B cell (primary cell): ENCODE results near the gene PACSIN1.

Experiments
- EZH2 ChIP-seq: IDR thresholded peaks from 2 replicates; pipeline ENCODE4 v1.6.1; 2012; ENCODE audit warnings: borderline replicate concordance, low read depth, mild to moderate bottlenecking, moderate library complexity, low read length; ENCODE audit not compliant: insufficient read depth, poor library complexity, severe bottlenecking
- TF ChIP-seq, protein P1 (sequence below): fragments of 200-600 bp; IDR thresholded peaks from one replicate; pipeline ENCODE4 v1.8.0; 2022; ENCODE audit warnings: antibody characterized with exemption, mild to moderate bottlenecking

DNA sequence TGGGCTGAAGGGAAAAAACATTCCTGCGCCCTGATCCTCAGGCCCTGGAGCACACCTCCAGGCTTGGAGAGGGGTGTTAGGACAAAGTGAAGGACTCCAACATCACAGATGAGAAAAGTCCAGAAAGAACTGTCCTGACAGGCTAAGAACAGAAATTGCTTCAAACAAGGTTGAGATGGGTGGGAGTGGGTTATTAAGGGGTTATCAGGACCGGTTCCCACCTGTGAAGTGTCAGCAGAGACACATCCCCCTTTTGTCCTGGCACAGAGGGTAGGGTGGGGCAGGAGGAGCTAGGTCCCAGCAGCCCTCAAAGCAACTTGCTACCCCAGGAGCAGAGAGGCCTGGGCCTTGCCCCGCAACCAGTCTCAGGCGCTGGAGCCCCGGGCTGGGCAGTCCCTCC lies 86.7 kb downstream of the PACSIN1 start:
- TF ChIP-seq, protein P1, sequence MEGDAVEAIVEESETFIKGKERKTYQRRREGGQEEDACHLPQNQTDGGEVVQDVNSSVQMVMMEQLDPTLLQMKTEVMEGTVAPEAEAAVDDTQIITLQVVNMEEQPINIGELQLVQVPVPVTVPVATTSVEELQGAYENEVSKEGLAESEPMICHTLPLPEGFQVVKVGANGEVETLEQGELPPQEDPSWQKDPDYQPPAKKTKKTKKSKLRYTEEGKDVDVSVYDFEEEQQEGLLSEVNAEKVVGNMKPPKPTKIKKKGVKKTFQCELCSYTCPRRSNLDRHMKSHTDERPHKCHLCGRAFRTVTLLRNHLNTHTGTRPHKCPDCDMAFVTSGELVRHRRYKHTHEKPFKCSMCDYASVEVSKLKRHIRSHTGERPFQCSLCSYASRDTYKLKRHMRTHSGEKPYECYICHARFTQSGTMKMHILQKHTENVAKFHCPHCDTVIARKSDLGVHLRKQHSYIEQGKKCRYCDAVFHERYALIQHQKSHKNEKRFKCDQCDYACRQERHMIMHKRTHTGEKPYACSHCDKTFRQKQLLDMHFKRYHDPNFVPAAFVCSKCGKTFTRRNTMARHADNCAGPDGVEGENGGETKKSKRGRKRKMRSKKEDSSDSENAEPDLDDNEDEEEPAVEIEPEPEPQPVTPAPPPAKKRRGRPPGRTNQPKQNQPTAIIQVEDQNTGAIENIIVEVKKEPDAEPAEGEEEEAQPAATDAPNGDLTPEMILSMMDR: no peak
- no peak for TF ChIP-seq EZH2
